GM12878 (cell line): ENCODE measurements around the gene ERG.

ENCODE experiments used
- CTCF ChIP-seq, 3 experiments: IDR thresholded peaks in 2 of 3; conservative IDR thresholded peaks in 1 of 3; 2 replicates each; pipeline ENCODE4 v1.5.1; 2011; ENCODE audit warnings: low read depth in 3 of 3, low read length in 3 of 3, mild to moderate bottlenecking in 3 of 3, control low read depth in 2 of 3, moderate library complexity in 2 of 3, inconsistent platforms in 1 of 3, mixed read lengths in 1 of 3; ENCODE audit not compliant: control insufficient read depth in 2 of 3, insufficient read depth in 1 of 3; ENCODE audit errors: extremely low read depth in 1 of 3
- KDM1A ChIP-seq: fragments of 200-600 bp; sonication (generic); IDR thresholded peaks from 2 replicates; pipeline ENCODE4 v1.6.1; 2016; ENCODE audit warnings: borderline replicate concordance
- TF ChIP-seq, protein P1 (sequence below): IDR thresholded peaks from 2 replicates; pipeline ENCODE4 v1.6.1; 2012; ENCODE audit warnings: low read depth, low read length, improper control_type of control experiment

DNA sequence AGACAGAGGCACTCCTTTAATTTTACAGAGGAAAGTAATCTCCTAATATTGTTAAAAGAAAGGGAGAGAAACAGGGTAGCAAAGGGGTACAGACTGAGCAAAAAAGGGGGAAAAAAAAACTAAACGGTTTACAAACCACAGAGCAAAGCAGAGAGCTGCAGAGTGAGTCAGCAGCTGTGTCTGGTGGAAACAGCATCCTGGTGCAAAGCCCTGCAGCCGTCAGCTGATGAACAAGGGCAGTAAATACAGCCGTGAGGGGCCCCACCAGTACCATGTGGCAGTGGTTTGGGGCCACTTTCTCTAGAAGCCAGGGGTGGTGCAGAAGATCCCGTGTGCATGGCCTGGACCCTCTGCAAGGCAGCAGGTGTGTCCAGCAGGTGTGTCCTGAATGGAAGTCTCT lies 111.3 kb downstream of the ERG start:
- TF ChIP-seq CTCF (IDR thresholded peaks at IDR 0.05 in 2 of 3, conservative IDR thresholded peaks at IDR 0.05 in 1 of 3; ENCODE audit: control insufficient read depth in 2 of 3, extremely low read depth in 1 of 3, insufficient read depth in 1 of 3, low read depth in 3 of 3, low read length in 3 of 3) (no peak), KDM1A (no peak)
- TF ChIP-seq, protein P1, sequence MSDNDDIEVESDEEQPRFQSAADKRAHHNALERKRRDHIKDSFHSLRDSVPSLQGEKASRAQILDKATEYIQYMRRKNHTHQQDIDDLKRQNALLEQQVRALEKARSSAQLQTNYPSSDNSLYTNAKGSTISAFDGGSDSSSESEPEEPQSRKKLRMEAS, result no peak
